ENCODE results near the gene GJC1.

Gene GJC1

DNA sequence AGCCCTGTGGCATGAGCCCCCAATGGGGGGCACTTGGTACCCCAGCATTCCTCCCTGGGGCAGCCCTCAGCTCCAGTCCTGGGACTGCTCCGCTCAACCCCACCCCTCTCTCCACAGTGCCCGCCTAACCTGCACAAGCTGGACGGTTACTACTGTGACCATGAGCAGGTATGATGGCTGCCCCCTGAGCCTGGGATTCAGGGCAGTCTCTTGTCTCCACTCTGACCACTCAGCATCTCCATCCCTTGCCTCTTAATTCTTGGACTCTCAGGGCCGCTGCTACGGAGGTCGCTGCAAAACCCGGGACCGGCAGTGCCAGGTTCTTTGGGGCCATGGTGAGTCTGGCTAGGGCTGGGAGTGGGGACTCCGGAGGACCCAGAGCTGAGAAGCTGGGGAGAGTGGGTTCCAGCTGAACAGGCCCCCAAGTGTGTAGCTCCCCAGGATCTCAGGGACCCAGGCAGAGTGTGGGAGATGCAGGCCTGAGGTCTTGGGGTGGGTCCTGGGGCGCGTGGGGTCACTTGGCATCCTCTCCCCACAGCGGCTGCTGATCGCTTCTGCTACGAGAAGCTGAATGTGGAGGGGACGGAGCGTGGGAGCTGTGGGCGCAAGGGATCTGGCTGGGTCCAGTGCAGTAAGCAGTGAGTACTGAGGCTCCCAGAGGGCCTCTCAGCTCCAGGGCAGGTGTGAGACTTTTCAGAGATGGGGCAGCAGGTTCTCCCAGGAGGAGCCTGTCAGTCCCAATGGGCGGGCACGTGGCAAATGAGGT lies 53.3 kb downstream of the GJC1 start:
- no peak for DNase-seq

GRCh38 chr17:44775838-44776621 lies 54.1 kb downstream of the GJC1 start:
- DNase-seq: no peak

- DNase-seq: peak; percentile 98
These were observed 54.8 kb downstream of the GJC1 start for GRCh38 chr17:44775136-44775837.

GRCh38 chr17:44774271-44775135 lies 55.6 kb downstream of the GJC1 start:
- peak; percentile 81 for DNase-seq

DNA sequence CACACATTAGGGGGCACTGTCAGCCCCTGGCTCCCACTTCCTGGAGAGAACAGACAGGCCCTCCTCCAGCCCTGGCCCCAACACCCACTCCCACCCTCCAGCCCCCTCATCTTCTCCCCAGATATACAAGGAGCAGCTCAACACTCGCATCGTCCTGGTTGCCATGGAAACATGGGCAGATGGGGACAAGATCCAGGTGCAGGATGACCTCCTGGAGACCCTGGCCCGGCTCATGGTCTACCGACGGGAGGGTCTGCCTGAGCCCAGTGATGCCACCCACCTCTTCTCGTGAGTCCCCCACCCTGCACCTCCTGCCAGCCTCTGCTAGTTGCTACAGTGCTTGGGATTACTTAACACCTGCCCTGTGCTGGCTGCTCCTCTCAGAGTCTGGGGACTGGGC lies 56.9 kb downstream of the GJC1 start:
- no peak for DNase-seq

DNA sequence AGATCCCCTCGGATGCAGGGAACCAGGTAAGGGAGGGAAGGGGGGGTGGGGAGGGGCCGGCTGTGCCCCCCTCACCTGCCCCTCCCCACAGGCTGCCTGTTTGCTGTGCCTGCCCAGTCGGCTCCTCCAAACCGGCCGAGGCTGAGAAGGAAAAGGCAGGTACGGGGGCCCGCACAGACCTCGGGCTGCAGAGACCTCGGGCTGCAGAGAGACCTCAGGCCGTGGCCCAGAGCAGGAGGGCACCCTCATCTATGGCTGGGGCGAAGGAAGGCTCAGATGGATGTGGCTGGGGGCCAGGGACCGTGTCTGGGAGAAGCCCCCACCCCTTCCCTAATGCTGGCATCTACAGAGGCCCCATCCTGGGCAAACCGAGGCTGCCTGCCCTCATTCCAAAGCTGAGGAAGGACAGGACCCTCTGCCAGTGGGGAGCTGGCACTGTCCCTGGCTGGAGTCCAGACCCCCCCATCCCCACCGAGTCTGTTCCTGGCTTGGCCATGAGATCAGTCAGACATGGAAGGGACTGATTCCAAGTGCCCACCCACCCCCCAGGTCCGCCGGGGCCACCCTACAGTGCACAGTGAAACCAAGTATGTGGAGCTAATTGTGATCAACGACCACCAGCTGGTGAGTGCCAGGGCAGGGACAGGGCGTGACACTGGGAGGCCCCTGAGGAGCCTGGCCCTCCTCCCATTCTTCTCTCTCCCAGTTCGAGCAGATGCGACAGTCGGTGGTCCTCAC lies 57.6 kb downstream of the GJC1 start:
- no peak for DNase-seq

- DNase-seq: no peak
These were observed 59.7 kb downstream of the GJC1 start for GRCh38 chr17:44770166-44770925.

- DNase-seq: no peak
These were observed 60.4 kb downstream of the GJC1 start for GRCh38 chr17:44769647-44770084.

- no peak for DNase-seq
These were observed 60.9 kb downstream of the GJC1 start for GRCh38 chr17:44769230-44769629.

DNA sequence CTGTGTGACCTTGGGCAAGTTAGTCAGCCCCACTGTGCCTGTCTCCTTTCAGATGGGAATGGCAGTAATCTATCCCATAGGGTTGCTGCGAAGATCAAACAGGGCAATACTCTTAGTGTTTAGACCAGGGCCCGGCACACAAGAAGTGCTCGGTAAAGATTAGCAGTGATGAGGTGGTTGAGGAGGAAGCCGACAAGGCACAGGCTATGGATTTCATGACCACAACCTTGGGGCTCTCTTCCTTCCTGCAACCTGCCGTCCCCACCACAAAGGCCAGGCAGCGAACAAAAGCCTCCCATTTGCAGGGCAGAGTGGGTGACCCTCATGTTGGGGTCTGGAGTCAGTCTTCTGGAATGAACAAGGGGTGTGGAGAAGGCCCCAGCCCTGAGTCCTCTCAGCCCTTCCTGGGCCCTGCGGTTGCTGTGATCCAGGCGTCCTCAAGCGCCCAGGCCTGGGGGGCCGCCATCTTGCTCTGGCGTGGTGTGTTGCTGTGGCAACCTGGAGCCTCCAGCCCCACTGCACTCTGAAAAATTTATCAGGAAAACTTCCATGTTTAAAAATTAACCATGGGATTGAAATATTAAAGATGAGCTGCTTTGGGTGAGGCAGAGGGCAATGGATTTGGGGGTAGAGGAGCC lies 61.5 kb downstream of the GJC1 start:
- no peak for DNase-seq

GRCh38 chr17:44767493-44767892 lies 62.6 kb downstream of the GJC1 start:
- DNase-seq: no peak

DNA sequence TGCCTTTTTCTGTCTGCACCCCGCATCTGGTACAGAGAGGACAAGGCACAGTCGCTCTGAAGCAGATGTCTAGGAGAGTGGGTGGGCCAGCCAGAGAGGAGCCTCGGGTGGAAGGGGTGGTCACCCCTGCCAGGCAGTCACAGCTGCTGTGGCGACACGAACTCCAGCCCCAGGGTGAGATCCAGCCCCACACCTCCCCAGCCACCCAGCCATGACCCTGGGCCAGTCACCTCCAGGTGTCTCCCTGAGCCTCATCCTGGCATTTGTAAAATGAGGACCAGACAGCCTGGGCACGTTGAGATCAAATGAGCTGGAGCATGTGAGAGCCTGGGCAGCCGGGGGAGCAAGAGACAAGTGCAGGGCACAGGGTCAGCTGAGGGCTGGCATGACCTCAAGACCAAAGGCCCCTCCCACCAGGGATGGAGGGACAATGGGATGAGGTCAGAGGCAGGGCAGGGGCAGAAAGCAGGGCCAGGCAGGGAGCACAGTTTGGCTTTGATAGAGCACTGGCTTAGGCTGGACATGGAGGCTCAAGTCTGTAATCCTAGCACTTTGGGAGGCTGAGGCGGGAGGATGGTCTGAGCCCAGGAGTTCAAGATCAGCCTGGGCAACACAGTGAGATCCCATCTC lies 63.6 kb downstream of the GJC1 start:
- no peak for DNase-seq

DNA sequence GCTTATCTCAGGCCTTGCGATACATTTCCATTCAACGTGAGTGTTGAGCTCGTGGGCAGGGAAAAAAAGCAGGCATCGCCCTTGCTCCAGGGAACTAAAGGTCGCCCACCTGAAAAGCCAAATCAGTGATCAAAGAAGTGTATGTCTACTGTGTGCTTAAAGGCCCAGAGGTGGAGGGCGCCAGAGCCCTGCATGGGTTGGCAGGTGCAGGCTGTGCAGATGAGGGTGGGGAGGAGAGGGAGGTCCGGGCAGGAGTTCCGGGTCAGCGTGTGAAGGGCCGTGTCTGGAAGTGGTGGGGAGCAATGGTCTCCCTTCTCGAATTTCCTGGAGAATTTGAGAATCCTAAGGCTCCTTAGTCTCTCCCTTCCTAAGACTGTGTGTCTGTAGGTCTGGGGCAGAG lies 64.1 kb downstream of the GJC1 start:
- no peak for DNase-seq

DNA sequence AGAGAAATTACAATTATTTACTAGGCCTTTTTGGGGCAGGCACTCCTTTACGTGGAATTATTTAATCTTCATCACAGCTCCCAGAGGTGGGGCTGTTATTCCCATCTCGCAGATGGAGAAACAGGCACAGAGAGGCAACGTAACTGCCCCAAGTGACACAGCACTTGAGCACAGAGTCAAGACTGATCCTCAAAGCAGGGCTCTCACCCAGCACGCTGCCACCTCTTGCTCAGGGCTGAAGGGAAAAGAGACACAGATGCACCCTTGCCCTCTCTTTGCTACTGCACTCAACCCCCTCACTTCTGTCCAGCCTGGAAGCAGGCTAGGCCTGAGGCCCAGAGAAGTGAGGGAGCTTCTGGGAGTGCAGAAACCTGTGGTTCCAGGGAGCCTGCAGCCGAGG lies 66.9 kb downstream of the GJC1 start:
- DNase-seq: no peak

- no peak for DNase-seq
These were observed 67.9 kb downstream of the GJC1 start for GRCh38 chr17:44761932-44762810.

DNA sequence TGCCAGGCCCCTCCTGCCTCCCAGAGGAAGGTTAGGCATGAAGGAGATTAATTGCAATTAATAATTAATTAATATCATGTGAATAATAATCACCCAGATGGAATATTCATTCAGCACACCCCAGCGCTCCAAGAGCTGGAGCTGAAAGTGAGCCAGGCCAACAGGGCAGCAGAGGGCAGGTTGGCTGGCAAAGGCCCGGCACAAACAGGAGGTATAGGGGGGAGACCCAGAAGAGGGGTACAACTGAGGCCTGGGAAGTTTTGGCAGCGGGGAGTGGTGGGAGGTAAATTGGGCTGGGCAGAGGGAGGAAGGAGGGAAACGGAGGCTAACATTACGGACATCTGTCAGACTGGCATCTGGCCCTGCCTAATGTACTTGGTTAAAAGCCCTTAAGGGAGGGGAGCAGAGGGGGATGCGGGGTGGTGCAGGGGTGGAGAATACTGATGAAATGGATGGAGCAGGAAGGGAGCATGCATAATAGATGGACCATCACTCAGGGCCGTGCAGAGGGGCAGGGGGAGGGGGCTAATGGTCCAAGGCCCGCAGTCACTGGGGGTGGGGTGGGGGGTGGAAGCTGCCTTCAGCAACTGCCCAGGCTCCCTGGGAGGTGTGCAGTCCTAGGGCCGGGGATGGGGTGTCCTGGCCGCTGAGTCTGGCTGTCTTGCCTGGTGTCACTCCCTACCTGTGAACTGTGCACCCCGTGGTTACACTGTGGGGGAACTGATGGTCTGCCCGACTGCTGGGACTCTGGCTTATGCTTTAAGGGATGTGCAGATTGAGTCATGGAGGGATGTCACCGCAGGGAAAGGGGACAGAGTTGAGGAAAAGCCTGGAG lies 69.4 kb downstream of the GJC1 start:
- no peak for DNase-seq

DNA sequence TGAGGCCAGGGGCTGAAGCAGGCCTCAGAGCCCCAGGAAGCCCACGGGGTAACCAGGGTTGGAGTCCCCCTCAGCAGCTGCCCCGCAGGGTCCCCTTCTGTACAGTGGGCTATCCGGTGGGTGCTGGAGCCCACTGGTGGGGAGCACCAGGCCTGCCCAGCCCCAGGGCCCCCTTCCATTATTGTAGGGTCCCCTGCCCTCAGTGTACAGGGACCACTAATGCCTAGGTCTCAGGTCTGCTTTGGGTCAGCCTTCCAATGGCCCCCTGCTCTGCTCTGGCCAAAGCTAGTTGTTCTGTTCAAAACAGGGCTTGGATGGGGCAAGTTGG lies 70.2 kb downstream of the GJC1 start:
- DNase-seq: no peak
